CD4-positive, alpha-beta T cell treated with Interleukin-4 for 4 hours (primary cell): Measurements from ENCODE around the gene SLC51A.
A peak's percentile ranks its signal among the peaks of the same experiment; 100 is the strongest.

Source experiments
- DNase-seq: peaks from one replicate; pipeline ENCODE4 v3.0.0-alpha.2; 2020

The SLC51A gene

GRCh38 chr3:196246612-196247308 is 30.4 kb downstream of the SLC51A start:
- peak; percentile 33 for DNase-seq

GRCh38 chr3:196251918-196252317 is 35.6 kb downstream of the SLC51A start:
- no peak for DNase-seq

GRCh38 chr3:196254376-196255283 is 38.3 kb downstream of the SLC51A start:
- no peak for DNase-seq

- DNase-seq, result no peak
Measured at GRCh38 chr3:196255776-196256175, 39.4 kb downstream of the SLC51A start.

- DNase-seq, result no peak
Measured at GRCh38 chr3:196260784-196261183, 44.5 kb downstream of the SLC51A start.

- no peak for DNase-seq
Measured at GRCh38 chr3:196263819-196264218, 47.5 kb downstream of the SLC51A start.

- DNase-seq, result peak; percentile 26
Measured at GRCh38 chr3:196268284-196269163, 52.2 kb downstream of the SLC51A start.

GRCh38 chr3:196270499-196270898 is 54.2 kb downstream of the SLC51A start:
- no peak for DNase-seq

GRCh38 chr3:196272826-196273225 is 56.5 kb downstream of the SLC51A start:
- no peak for DNase-seq

GRCh38 chr3:196273655-196274054 is 57.3 kb downstream of the SLC51A start:
- DNase-seq, result no peak

GRCh38 chr3:196274585-196274984 is 58.3 kb downstream of the SLC51A start:
- DNase-seq, result peak; percentile 92

GRCh38 chr3:196275126-196275525 is 58.8 kb downstream of the SLC51A start:
- no peak for DNase-seq

- no peak for DNase-seq
Measured at GRCh38 chr3:196280689-196281440, 64.5 kb downstream of the SLC51A start.

GRCh38 chr3:196281962-196282361 is 65.6 kb downstream of the SLC51A start:
- DNase-seq, result no peak
